Fibroblast of pulmonary artery (primary cell): ENCODE measurements around the gene VPS33B.

Experiments used
- DNase-seq: peaks from one replicate; pipeline ENCODE4 v3.0.0-alpha.2; 2010; ENCODE audit warnings: low read depth
- H3K4me3 ChIP-seq: replicated peaks from 2 replicates; pipeline ENCODE4 v1.5.1; 2011; ENCODE audit warnings: low read depth, mild to moderate bottlenecking, control low read depth, low read length, moderate library complexity
- TF ChIP-seq, protein P1 (sequence below): IDR thresholded peaks from 2 replicates; pipeline ENCODE4 v1.5.1; 2011; ENCODE audit warnings: mild to moderate bottlenecking, control low read depth, low read length, inconsistent platforms; ENCODE audit errors: missing control alignments

Gene VPS33B

DNA sequence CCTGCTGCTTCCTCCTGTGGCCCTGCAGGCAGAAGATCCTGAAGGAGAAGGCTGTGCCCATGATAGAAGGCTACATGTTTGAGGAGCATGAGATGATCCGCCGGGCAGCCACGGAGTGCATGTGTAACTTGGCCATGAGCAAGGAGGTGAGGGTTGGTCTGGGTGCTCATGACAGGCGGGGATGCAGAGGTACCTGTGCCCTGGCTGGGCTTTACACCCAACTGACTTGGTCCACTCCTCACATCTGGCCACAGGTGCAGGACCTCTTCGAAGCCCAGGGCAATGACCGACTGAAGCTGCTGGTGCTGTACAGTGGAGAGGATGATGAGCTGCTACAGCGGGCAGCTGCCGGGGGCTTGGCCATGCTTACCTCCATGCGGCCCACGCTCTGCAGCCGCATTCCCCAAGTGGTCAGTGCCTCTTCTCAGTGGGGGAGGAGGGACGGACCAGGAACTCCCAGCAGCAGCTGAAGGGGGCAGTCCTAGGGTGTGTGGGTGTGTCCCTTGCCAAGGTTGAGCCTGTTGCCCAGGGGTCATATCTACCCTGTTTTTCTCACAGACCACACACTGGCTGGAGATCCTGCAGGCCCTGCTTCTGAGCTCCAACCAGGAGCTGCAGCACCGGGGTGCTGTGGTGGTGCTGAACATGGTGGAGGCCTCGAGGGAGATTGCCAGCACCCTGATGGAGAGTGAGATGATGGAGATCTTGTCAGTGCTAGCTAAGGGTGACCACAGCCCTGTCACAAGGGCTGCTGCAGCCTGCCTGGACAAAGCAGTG lies 69.3 kb downstream of the VPS33B start:
- TF ChIP-seq, protein P1, sequence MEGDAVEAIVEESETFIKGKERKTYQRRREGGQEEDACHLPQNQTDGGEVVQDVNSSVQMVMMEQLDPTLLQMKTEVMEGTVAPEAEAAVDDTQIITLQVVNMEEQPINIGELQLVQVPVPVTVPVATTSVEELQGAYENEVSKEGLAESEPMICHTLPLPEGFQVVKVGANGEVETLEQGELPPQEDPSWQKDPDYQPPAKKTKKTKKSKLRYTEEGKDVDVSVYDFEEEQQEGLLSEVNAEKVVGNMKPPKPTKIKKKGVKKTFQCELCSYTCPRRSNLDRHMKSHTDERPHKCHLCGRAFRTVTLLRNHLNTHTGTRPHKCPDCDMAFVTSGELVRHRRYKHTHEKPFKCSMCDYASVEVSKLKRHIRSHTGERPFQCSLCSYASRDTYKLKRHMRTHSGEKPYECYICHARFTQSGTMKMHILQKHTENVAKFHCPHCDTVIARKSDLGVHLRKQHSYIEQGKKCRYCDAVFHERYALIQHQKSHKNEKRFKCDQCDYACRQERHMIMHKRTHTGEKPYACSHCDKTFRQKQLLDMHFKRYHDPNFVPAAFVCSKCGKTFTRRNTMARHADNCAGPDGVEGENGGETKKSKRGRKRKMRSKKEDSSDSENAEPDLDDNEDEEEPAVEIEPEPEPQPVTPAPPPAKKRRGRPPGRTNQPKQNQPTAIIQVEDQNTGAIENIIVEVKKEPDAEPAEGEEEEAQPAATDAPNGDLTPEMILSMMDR = no peak
- DNase-seq = no peak
- H3K4me3 ChIP-seq = no peak overlapping the region

DNA sequence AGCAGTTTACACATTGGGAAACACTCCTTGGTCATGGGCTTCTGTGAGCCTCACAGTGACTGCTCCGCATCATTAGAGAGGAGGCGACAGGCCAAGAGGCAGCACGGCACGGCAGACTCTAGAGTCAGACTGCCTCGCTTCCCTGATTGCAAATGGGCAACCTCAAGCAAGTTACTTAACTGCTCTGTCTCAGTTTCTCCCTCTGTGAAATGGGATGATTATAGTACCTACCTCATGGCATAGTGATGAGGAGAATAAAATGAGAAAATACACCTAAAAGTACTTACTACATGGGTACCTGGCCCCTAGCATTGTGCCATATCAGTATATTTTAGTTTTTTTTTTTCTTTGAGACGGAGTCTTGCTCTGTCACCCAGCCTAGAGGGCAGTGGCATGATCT lies 71.7 kb downstream of the VPS33B start:
- no peak for DNase-seq
- TF ChIP-seq, protein P1 = no peak
- H3K4me3 ChIP-seq = no peak overlapping the region

DNA sequence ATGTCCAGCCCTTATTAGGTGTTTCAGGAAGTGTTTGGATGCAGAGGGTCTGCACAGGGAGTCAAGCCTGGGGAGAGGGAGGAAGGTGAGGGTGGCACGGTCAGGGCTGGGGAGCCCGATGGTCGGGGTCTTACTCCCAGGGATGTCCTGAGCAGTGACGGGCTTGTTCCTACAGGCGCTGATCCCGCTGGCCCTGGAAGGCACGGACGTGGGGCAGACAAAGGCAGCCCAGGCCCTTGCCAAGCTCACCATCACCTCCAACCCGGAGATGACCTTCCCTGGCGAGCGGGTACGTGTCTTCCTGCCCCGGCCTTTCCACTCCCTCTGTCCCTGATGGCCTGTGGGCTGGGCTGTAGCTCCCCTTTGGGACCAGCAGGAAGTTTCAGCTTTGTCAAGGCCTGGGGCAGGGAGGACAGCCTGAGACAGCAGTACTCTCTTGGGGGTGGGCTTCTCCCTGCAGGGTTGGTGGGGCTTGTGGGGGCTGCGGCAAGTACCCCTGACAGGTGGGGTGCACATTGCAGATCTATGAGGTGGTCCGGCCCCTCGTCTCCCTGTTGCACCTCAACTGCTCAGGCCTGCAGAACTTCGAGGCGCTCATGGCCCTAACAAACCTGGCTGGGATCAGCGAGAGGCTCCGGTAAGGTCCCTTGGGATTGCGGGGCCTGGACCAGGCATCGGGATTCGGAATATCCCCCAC lies 72.3 kb downstream of the VPS33B start:
- no peak overlapping the region for H3K4me3 ChIP-seq

More for the DNA sequence above, 72.3 kb downstream of the VPS33B start:
- no peak for DNase-seq
- TF ChIP-seq, protein P1 = no peak
